Activated T-cell treated with anti-CD3 and anti-CD28 coated beads for 4 hours (primary cell): ENCODE results near the gene DPM1.

Experiments used
- DNase-seq: peaks from one replicate; pipeline ENCODE4 v3.0.0-alpha.2; 2020

DPM1 gene

GRCh38 chr20:50929299-50930138 is 28.8 kb downstream of the DPM1 start:
- peak; percentile 88 for DNase-seq

- no peak for DNase-seq
Measured at GRCh38 chr20:50928469-50928868, 29.9 kb downstream of the DPM1 start.

DNA sequence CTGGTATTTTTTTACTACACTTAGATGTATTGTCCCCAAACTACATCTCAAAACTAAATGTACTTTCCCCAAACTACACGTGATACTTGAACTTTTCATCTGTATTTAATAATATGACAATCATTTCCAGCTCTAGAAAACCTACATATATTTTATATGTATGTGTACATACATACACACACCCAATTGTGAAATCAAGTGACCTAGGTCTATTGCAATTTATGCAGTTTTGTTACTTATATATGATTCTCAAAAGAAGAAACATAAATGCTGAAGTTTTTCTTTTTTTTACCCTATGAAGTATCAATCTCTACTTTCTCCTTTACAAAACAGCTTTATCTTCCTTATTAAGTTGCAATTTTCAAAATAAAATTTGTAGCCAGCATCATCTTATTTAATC is 31.8 kb downstream of the DPM1 start:
- DNase-seq: no peak

DNA sequence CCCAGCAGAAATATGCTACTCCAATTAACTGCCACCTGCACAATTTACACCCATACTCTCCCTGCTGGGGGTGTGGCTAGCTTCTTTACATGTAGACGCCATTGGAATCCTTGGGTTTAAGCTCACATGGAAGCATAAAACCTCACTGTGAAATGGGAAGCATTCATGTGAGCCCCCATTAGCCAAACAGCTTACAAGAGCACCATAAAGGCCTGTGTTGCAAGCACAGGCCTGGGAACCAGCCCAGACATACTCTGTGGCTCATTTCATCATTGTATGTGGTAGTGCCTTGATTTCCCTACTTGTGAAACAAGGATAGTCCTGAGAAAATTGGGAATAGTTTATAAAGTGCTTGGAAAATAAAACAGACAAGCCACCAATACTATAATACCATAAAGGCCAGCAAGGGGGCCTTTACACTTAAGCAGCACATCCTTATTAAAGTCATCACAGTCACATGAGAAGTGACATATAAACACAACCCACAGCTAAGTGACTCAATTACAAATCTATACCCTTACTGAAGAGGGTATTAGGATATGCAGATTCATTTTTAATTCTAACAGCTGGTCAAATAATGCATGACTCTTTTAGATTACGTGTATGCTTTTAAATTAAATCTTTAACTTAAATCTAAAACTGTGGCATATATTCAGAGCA is 33.9 kb downstream of the DPM1 start:
- no peak for DNase-seq

GRCh38 chr20:50921803-50922501 is 36.4 kb downstream of the DPM1 start:
- DNase-seq: no peak

GRCh38 chr20:50920997-50921396 is 37.3 kb downstream of the DPM1 start:
- DNase-seq: no peak

DNA sequence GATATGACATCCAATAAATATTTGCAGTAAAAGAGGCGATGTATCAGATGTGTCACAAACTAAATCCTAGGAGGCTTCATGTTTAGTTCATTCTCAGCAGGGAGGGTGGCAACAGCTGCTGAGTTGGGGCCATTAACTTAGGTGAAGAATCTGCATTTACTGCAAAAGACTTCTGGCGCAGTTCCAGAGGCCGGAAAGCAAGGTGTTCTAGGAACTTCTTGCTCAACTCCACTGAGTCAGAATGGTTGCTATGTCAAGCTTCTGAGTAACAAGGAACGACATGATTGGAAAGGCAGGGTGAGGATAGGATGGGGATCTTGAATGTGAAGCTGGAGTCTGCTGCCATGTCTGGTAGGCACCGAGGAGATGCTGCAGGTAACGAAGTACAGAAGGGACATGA is 38.8 kb downstream of the DPM1 start:
- no peak for DNase-seq

DNA sequence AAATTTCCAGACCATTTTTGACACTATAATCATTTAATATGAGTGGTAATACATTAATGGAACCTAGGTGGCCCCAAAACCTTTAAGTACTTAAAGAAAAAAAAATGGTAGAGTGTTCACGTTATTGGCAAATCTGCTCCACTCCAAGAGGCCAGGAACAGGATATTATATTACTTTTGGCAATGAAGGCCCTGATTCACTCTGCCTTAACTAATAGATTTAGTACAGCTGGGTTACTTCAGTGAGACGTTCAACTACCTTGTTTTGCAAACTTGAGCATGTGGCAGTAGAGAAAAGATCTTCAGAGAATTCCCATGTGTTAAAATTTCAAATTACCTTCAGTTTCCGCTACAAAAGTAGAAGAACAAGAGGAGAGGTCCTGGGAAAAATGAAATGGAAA is 39.9 kb downstream of the DPM1 start:
- DNase-seq: no peak

DNA sequence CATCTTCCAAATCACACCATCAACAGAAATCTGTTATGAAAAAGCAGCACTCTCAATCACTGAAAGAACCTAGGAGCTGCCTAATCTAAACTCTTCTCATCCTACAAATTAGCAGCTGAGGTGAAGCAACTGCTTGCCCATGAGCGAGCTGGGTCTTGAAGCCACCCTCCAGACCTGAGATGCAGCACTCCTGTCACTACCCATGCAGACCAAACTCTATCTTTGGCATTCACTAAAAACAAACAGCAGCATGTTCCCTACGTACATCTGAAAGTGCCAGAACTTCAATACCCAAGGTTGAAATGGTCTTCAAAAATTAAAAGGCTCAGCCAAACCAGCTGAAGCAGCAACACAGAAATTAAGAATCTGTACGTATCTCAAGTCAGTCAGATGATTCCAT is 41.4 kb downstream of the DPM1 start:
- no peak for DNase-seq

- no peak for DNase-seq
Measured at GRCh38 chr20:50916257-50916656, 42.1 kb downstream of the DPM1 start.

DNA sequence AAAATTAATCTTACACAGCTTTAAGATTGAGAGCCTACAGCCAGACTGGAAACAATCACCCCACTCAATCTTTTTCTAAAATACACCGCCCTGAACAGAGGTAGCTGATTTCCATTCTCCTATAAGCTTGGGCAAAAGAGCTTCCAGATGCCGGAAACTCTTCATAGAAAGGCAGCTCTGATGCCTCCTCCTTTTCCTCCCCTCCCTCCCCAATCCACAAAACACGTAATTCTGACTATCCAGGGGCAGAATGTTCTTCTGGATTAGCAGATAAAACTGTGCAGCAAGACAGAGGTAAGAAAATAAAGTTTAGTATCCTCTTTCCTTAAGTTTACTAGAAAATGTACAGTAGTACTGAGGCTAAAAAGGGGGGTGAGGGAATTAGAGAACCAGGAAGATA is 42.9 kb downstream of the DPM1 start:
- DNase-seq: no peak

GRCh38 chr20:50913690-50914375 is 44.5 kb downstream of the DPM1 start:
- DNase-seq: no peak

DNA sequence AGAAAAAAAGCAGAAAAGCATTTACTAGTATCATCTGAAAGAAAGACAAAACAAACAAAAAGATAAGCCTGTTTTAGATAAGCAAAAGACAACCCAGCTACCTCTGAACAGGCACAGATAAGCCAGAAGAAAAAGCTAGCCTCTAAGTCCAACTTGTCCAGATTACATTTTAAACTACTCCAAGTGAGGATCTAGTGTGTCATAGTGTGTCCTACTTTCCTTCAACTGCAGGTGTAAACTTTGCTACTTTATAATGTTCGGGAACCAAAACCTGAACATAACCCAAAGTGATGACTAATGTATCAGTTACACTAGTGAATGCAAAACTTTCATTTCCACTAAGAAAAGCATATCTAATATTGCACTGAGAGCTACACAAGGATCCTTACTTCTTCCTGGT is 46.6 kb downstream of the DPM1 start:
- DNase-seq: no peak

- DNase-seq: no peak
Measured at GRCh38 chr20:50911030-50911429, 47.3 kb downstream of the DPM1 start.

- no peak for DNase-seq
Measured at GRCh38 chr20:50909413-50909812, 48.9 kb downstream of the DPM1 start.

DNA sequence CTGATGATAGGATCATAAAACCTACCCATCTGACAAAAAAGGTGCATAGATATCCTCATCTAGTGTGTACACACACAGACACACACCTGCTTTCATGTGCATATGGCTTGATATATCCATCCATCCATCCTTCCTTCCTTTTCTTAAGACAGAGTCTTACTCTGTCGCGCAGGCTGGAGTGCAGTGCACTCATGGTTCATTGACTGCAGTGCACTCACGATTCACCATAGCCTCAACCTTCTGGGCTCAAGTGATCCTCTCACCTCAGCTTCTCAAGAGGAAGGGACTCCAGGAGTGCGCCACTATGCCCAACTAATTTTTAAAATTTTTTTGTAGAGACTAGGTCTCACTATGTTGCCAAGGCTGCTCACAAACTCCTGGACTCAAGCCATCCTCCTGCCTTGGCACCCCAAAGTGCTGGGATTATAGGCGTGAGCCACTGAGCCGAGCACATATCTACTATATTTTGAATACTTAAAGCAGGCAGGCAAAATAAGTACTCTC is 54.2 kb downstream of the DPM1 start:
- no peak for DNase-seq

DNA sequence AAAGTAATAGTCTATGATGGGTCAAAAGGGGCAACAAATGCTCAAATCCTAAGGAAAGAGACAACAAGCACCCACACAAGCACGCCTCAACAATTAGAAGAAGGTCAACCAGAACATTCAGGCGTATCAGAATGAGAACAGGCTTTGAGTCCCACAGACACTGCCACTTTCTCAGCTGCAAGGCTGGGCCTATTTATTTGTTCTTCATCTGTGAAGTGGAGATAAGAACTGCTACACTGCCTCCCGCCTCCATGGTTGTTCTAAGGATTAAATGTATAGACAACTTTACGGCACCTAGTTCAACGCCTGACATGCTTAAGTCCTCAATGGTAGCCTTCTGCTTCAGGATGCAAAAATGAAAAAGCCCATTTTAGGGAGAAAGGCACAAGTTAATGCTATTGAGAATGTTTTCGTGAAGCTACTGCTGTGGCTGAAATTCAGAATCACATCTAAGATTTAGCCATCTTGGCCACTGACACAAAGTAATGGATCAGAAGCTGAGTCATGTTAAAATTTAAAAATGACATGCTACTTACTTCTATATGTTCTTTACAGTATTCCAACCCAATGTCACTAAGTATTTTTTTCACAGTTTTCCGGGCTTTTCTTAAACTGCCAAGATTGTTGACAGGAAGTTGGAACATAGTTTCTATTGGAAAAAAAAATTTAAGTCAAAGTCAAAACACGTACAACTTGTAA is 54.8 kb downstream of the DPM1 start:
- no peak for DNase-seq

GRCh38 chr20:50901301-50901700 is 57.0 kb downstream of the DPM1 start:
- DNase-seq: no peak

GRCh38 chr20:50900261-50900660 is 58.1 kb downstream of the DPM1 start:
- no peak for DNase-seq

DNA sequence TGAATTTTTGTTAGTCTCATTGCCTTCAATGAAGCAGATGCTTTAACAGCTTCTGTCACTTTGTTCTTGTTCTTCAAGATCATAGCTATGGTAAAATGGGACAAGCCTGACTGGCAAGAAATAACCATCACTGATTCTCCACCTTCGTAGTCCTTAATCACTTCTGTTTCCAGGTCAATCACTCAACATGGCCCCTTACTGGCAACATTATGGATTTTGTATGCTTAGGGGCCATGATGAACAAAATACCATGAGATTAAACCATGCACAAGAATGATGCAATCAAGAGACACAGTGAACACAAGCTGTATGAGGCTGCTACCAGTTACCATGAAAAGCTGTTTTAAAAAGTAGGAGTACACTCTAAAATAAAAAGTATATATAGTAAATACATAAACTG is 59.9 kb downstream of the DPM1 start:
- no peak for DNase-seq

GRCh38 chr20:50895111-50895830 is 63.1 kb downstream of the DPM1 start:
- no peak for DNase-seq

GRCh38 chr20:50893620-50894019 is 64.7 kb downstream of the DPM1 start:
- DNase-seq: no peak
